ENCODE results near the gene OR4N2.
"Not testable (repeated sequence)": the region's sequence is repeated elsewhere in the genome, so short reads cannot be mapped to it uniquely, and the experiment has no call there.

OR4N2 gene

GRCh38 chr14:19803470-19803869 is at the start of gene OR4N2:
TSS of gene OR4N2 (plus strand) at chr14:19803770. CDS start at chr14:19827449, 23,679 bp downstream.
- not testable (repeated sequence) for DNase-seq

GRCh38 chr14:19754172-19754571 is 49.4 kb upstream of the OR4N2 start:
- no peak for DNase-seq

- not testable (repeated sequence) for DNase-seq
These were observed 32.1 kb upstream of the OR4N2 start for GRCh38 chr14:19771491-19771890.

- DNase-seq: no peak
These were observed 31.6 kb upstream of the OR4N2 start for GRCh38 chr14:19771895-19772430.

GRCh38 chr14:19772454-19772853 is 31.1 kb upstream of the OR4N2 start:
- DNase-seq: not testable (repeated sequence)

- DNase-seq: not testable (repeated sequence)
These were observed 30.4 kb upstream of the OR4N2 start, which contains the start of gene OR4M1 for GRCh38 chr14:19773204-19773603. TSS of gene OR4M1 (plus strand) at chr14:19773504. CDS start at chr14:19780323, 6,819 bp downstream.

- DNase-seq: no peak
These were observed 28.0 kb upstream of the OR4N2 start for GRCh38 chr14:19775587-19775986.

GRCh38 chr14:19785848-19786247 is 17.7 kb upstream of the OR4N2 start:
- DNase-seq: not testable (repeated sequence)

GRCh38 chr14:19787318-19787717 is 16.3 kb upstream of the OR4N2 start:
- DNase-seq: not testable (repeated sequence)

GRCh38 chr14:19788150-19788549 is 15.4 kb upstream of the OR4N2 start:
- not testable (repeated sequence) for DNase-seq

- DNase-seq: not testable (repeated sequence)
These were observed 7.0 kb upstream of the OR4N2 start for GRCh38 chr14:19796520-19797108.

- DNase-seq: no peak
These were observed 3.7 kb upstream of the OR4N2 start for GRCh38 chr14:19799880-19800279.

- no peak for DNase-seq
These were observed 3.1 kb upstream of the OR4N2 start for GRCh38 chr14:19800282-19801117.

- DNase-seq: no peak
These were observed 2.5 kb upstream of the OR4N2 start for GRCh38 chr14:19801118-19801464.

GRCh38 chr14:19813171-19813920 is 9.8 kb downstream of the OR4N2 start:
- DNase-seq: not testable (repeated sequence)

- DNase-seq: not testable (repeated sequence)
These were observed 16.3 kb downstream of the OR4N2 start for GRCh38 chr14:19819879-19820278.

- DNase-seq: not testable (repeated sequence)
These were observed 17.4 kb downstream of the OR4N2 start for GRCh38 chr14:19821016-19821415.

GRCh38 chr14:19823178-19823577 is 19.6 kb downstream of the OR4N2 start:
- no peak for DNase-seq

- DNase-seq: no peak
These were observed 20.2 kb downstream of the OR4N2 start for GRCh38 chr14:19823765-19824164.

GRCh38 chr14:19827626-19828244 is 24.2 kb downstream of the OR4N2 start:
- not testable (repeated sequence) for DNase-seq

GRCh38 chr14:19828314-19828713 is 24.7 kb downstream of the OR4N2 start:
- no peak for DNase-seq

- not testable (repeated sequence) for DNase-seq
These were observed 30.8 kb downstream of the OR4N2 start for GRCh38 chr14:19834203-19834848.
